Central memory CD8-positive, alpha-beta T cell (primary cell): ENCODE measurements around the gene ACOT7.

Source experiments
- ATAC-seq: fragments of 150-1000 bp; cut with Tn5 transposase; replicated peaks from 2 replicates; pipeline ENCODE4 v1.10.0; 2022; ENCODE audit warnings: mild to moderate bottlenecking, moderate FRiP score, moderate number of reproducible peaks; ENCODE audit not compliant: poor library complexity, severe bottlenecking; ENCODE audit errors: extremely low read depth
- DNase-seq, 2 donors: peaks; one replicate each; pipeline ENCODE4 v3.0.0; 2021; ENCODE audit warnings: low spot score in 2 of 2
- H3K27ac Mint-ChIP-seq: one replicate; pipeline ENCODE4 v1.8.0; 2022; ENCODE audit warnings: low read depth, mild to moderate bottlenecking, moderate library complexity, mixed read lengths
- H3K27me3 Mint-ChIP-seq: one replicate; pipeline ENCODE4 v1.8.0; 2022; ENCODE audit warnings: mixed read lengths
- H3K36me3 Mint-ChIP-seq: one replicate; pipeline ENCODE4 v1.8.0; 2022; ENCODE audit warnings: mild to moderate bottlenecking, moderate library complexity, mixed read lengths; ENCODE audit not compliant: insufficient read depth
- H3K4me1 Mint-ChIP-seq: one replicate; pipeline ENCODE4 v1.8.0; 2022; ENCODE audit warnings: mixed read lengths
- H3K4me3 Mint-ChIP-seq: one replicate; pipeline ENCODE4 v1.8.0; 2022; ENCODE audit warnings: mild to moderate bottlenecking, moderate library complexity, mixed read lengths
- H3K9me3 Mint-ChIP-seq: one replicate; pipeline ENCODE4 v1.8.0; 2022; ENCODE audit warnings: mixed read lengths

Gene ACOT7

GRCh38 chr1:6272452-6272851, 121.1 kb downstream of the ACOT7 start:
- no peaks in the 10 kb centered on the region for H3K4me1 Mint-ChIP-seq
- no peak overlapping the region for H3K4me3 Mint-ChIP-seq
- no peaks in the 10 kb centered on the region for H3K9me3 Mint-ChIP-seq
- peaks cover 2% of the 10 kb centered on the region for H3K36me3 Mint-ChIP-seq
- no peaks in the 10 kb centered on the region for H3K27me3 Mint-ChIP-seq
- no peak overlapping the region for H3K27ac Mint-ChIP-seq
- DNase-seq (no peak), ATAC-seq (no peak)

GRCh38 chr1:6271554-6271953, 122.0 kb downstream of the ACOT7 start:
- Mint-ChIP-seq H3K27ac (no peak overlapping the region), H3K27me3 (no peaks in the 10 kb centered on the region), H3K36me3 (no peaks in the 10 kb centered on the region), H3K4me1 (no peaks in the 10 kb centered on the region), H3K4me3 (no peak overlapping the region), H3K9me3 (no peaks in the 10 kb centered on the region)
- DNase-seq (no peak), ATAC-seq (no peak)

- H3K9me3 Mint-ChIP-seq: no peaks in the 10 kb centered on the region
- no peak overlapping the region for H3K27ac Mint-ChIP-seq
- H3K36me3 Mint-ChIP-seq: no peaks in the 10 kb centered on the region
- no peak for DNase-seq
- no peaks in the 10 kb centered on the region for H3K4me1 Mint-ChIP-seq
- ATAC-seq: no peak
- H3K4me3 Mint-ChIP-seq: no peak overlapping the region
- H3K27me3 Mint-ChIP-seq: no peaks in the 10 kb centered on the region
Observed at GRCh38 chr1:6271006-6271405, 122.6 kb downstream of the ACOT7 start.

- Mint-ChIP-seq H3K27ac (no peak overlapping the region), H3K36me3 (no peaks in the 10 kb centered on the region), H3K27me3 (no peaks in the 10 kb centered on the region), H3K9me3 (no peaks in the 10 kb centered on the region), H3K4me1 (no peaks in the 10 kb centered on the region), H3K4me3 (no peak overlapping the region)
- DNase-seq (no peak), ATAC-seq (no peak)
Observed at GRCh38 chr1:6270401-6270800, 123.2 kb downstream of the ACOT7 start.

GRCh38 chr1:6269720-6270400, 123.7 kb downstream of the ACOT7 start:
- ATAC-seq (no peak), DNase-seq (no peak)
- Mint-ChIP-seq H3K4me3 (no peak overlapping the region), H3K9me3 (no peaks in the 10 kb centered on the region), H3K27me3 (no peaks in the 10 kb centered on the region), H3K36me3 (no peaks in the 10 kb centered on the region), H3K4me1 (no peaks in the 10 kb centered on the region), H3K27ac (no peak overlapping the region)

- H3K4me1 Mint-ChIP-seq: no peaks in the 10 kb centered on the region
- no peaks in the 10 kb centered on the region for H3K27me3 Mint-ChIP-seq
- DNase-seq (no peak), ATAC-seq (no peak)
- H3K27ac Mint-ChIP-seq: no peak overlapping the region
- no peaks in the 10 kb centered on the region for H3K9me3 Mint-ChIP-seq
- no peaks in the 10 kb centered on the region for H3K36me3 Mint-ChIP-seq
- H3K4me3 Mint-ChIP-seq: no peak overlapping the region
Observed at GRCh38 chr1:6269296-6269695, 124.3 kb downstream of the ACOT7 start.

- no peak overlapping the region for H3K4me3 Mint-ChIP-seq
- ATAC-seq (no peak), DNase-seq (no peak)
- H3K36me3 Mint-ChIP-seq: no peaks in the 10 kb centered on the region
- H3K9me3 Mint-ChIP-seq: no peaks in the 10 kb centered on the region
- no peaks in the 10 kb centered on the region for H3K4me1 Mint-ChIP-seq
- H3K27ac Mint-ChIP-seq: no peak overlapping the region
- H3K27me3 Mint-ChIP-seq: no peaks in the 10 kb centered on the region
Observed at GRCh38 chr1:6268415-6268814, 125.2 kb downstream of the ACOT7 start.

GRCh38 chr1:6267686-6268322, 125.8 kb downstream of the ACOT7 start:
- Mint-ChIP-seq H3K27ac (no peak overlapping the region), H3K36me3 (no peaks in the 10 kb centered on the region), H3K4me3 (no peak overlapping the region), H3K9me3 (no peaks in the 10 kb centered on the region), H3K27me3 (no peaks in the 10 kb centered on the region), H3K4me1 (no peaks in the 10 kb centered on the region)
- no peak for ATAC-seq
- no peak for DNase-seq

GRCh38 chr1:6266641-6267040, 126.9 kb downstream of the ACOT7 start:
- H3K4me1 Mint-ChIP-seq: no peaks in the 10 kb centered on the region
- H3K4me3 Mint-ChIP-seq: no peak overlapping the region
- H3K27me3 Mint-ChIP-seq: peaks cover 8% of the 10 kb centered on the region
- no peaks in the 10 kb centered on the region for H3K9me3 Mint-ChIP-seq
- ATAC-seq (no peak), DNase-seq (no peak)
- no peak overlapping the region for H3K27ac Mint-ChIP-seq
- no peaks in the 10 kb centered on the region for H3K36me3 Mint-ChIP-seq

- H3K9me3 Mint-ChIP-seq: no peaks in the 10 kb centered on the region
- H3K36me3 Mint-ChIP-seq: no peaks in the 10 kb centered on the region
- ATAC-seq (no peak), DNase-seq (no peak)
- H3K27ac Mint-ChIP-seq: no peak overlapping the region
- peaks cover 11% of the 10 kb centered on the region for H3K27me3 Mint-ChIP-seq
- no peaks in the 10 kb centered on the region for H3K4me1 Mint-ChIP-seq
- H3K4me3 Mint-ChIP-seq: no peak overlapping the region
Observed at GRCh38 chr1:6265151-6265550, 128.4 kb downstream of the ACOT7 start.

- H3K4me3 Mint-ChIP-seq: no peak overlapping the region
- H3K27ac Mint-ChIP-seq: no peak overlapping the region
- no peak for DNase-seq
- no peak for ATAC-seq
- no peaks in the 10 kb centered on the region for H3K36me3 Mint-ChIP-seq
- H3K9me3 Mint-ChIP-seq: no peaks in the 10 kb centered on the region
- H3K27me3 Mint-ChIP-seq: peaks cover 11% of the 10 kb centered on the region
- no peaks in the 10 kb centered on the region for H3K4me1 Mint-ChIP-seq
Observed at GRCh38 chr1:6263716-6264115, 129.9 kb downstream of the ACOT7 start.

- Mint-ChIP-seq H3K36me3 (no peaks in the 10 kb centered on the region), H3K4me1 (no peaks in the 10 kb centered on the region), H3K27ac (no peak overlapping the region), H3K9me3 (no peaks in the 10 kb centered on the region), H3K4me3 (no peak overlapping the region), H3K27me3 (peaks cover 11% of the 10 kb centered on the region)
- no peak for ATAC-seq
- DNase-seq: no peak
Observed at GRCh38 chr1:6262555-6263420, 130.8 kb downstream of the ACOT7 start.

- ATAC-seq (no peak), DNase-seq (no peak)
- Mint-ChIP-seq H3K9me3 (no peaks in the 10 kb centered on the region), H3K4me1 (no peaks in the 10 kb centered on the region), H3K27me3 (peaks cover 11% of the 10 kb centered on the region), H3K4me3 (peak overlapping the region; percentile 74), H3K36me3 (no peaks in the 10 kb centered on the region), H3K27ac (no peak overlapping the region)
Observed at GRCh38 chr1:6261615-6261995, 132.0 kb downstream of the ACOT7 start.
